ENCODE measurements around the gene MARCHF7. TPM values are rescaled to one million over a fixed set of nuclear protein-coding genes. Genes with fewer than 3 reads are reported as not detected.
"Not testable (repeated sequence)": the region's sequence is repeated elsewhere in the genome, so short reads cannot be mapped to it uniquely, and the experiment has no call there.

The MARCHF7 gene
- 26.4 and 29.8 TPM in 2 replicates for total RNA-seq (2014; rRNA removed; shearing (Covaris generic))

GRCh38 chr2:159712143-159712928, at the start of gene MARCHF7:
TSS of gene MARCHF7 (plus strand) at chr2:159712506. CDS start at chr2:159729023, 16,517 bp downstream.
- DNase-seq (ENCODE audit: low spot score): peak; percentile 94

GRCh38 chr2:159667423-159667822, 44.9 kb upstream of the MARCHF7 start:
- DNase-seq (ENCODE audit: low spot score): not testable (repeated sequence)

- no peak for DNase-seq (ENCODE audit: low spot score)
Measured at GRCh38 chr2:159671047-159671446, 41.3 kb upstream of the MARCHF7 start.

GRCh38 chr2:159677654-159678053, 34.7 kb upstream of the MARCHF7 start:
- DNase-seq (ENCODE audit: low spot score): peak; percentile 20

- no peak for DNase-seq (ENCODE audit: low spot score)
Measured at GRCh38 chr2:159680692-159681091, 31.6 kb upstream of the MARCHF7 start.

GRCh38 chr2:159683817-159684216, 28.5 kb upstream of the MARCHF7 start:
- no peak for DNase-seq (ENCODE audit: low spot score)

- peak; percentile 18 for DNase-seq (ENCODE audit: low spot score)
Measured at GRCh38 chr2:159684796-159685195, 27.5 kb upstream of the MARCHF7 start.

GRCh38 chr2:159694500-159695040, 17.7 kb upstream of the MARCHF7 start:
- DNase-seq (ENCODE audit: low spot score): no peak

- DNase-seq (ENCODE audit: low spot score): no peak
Measured at GRCh38 chr2:159695795-159696448, 16.4 kb upstream of the MARCHF7 start.

- DNase-seq (ENCODE audit: low spot score): no peak
Measured at GRCh38 chr2:159703491-159703890, 8.8 kb upstream of the MARCHF7 start.

GRCh38 chr2:159706385-159706980, 5.8 kb upstream of the MARCHF7 start:
- DNase-seq (ENCODE audit: low spot score): no peak

- DNase-seq (ENCODE audit: low spot score): no peak
Measured at GRCh38 chr2:159708066-159708760, 4.1 kb upstream of the MARCHF7 start.

- DNase-seq (ENCODE audit: low spot score): no peak
Measured at GRCh38 chr2:159710601-159711180, 1.6 kb upstream of the MARCHF7 start.

GRCh38 chr2:159711562-159712142, 654 bp upstream of the MARCHF7 start:
- peak; percentile 77 for DNase-seq (ENCODE audit: low spot score)

- peak; percentile 39 for DNase-seq (ENCODE audit: low spot score)
Measured at GRCh38 chr2:159712929-159713420, 669 bp downstream of the MARCHF7 start.

GRCh38 chr2:159713631-159714246, 1.4 kb downstream of the MARCHF7 start:
- DNase-seq (ENCODE audit: low spot score): peak; percentile 26

- DNase-seq (ENCODE audit: low spot score): no peak
Measured at GRCh38 chr2:159714247-159714930, 2.1 kb downstream of the MARCHF7 start.

- no peak for DNase-seq (ENCODE audit: low spot score)
Measured at GRCh38 chr2:159715451-159715850, 3.1 kb downstream of the MARCHF7 start.

- DNase-seq (ENCODE audit: low spot score): not testable (repeated sequence)
Measured at GRCh38 chr2:159716409-159716808, 4.1 kb downstream of the MARCHF7 start.

- DNase-seq (ENCODE audit: low spot score): no peak
Measured at GRCh38 chr2:159716857-159717256, 4.6 kb downstream of the MARCHF7 start.
